Activated B cell treated with CpG ODN at 0.5 μM for 24 hours (primary cell): ENCODE results near the gene CUX1. TPM values are rescaled to one million over a fixed set of nuclear protein-coding genes. Genes with fewer than 3 reads are reported as not detected.
"Not testable (repeated sequence)": the region's sequence is repeated elsewhere in the genome, so short reads cannot be mapped to it uniquely, and the experiment has no call there.

Experiments
- ATAC-seq: fragments of 200-7000 bp; cut with Tn5 transposase; one replicate; pipeline ENCODE4 v1.10.0; 2021; ENCODE audit warnings: low read depth, mild to moderate bottlenecking, moderate library complexity
- CTCF ChIA-PET: fragments of 350-600 bp; sonication (Branson Sonifier 250); formaldehyde crosslinking; loops from one replicate; lab custom pipeline; 2021; ENCODE audit warnings: antibody characterized with exemption; lab: Charles Lee
- POLR2A ChIA-PET: fragments of 350-600 bp; sonication (Branson Sonifier 250); formaldehyde crosslinking; loops from one replicate; lab custom pipeline; 2021; ENCODE audit warnings: antibody characterized with exemption; lab: Charles Lee
- DNase-seq: peaks from one replicate; pipeline ENCODE4 v3.0.0; 2022
- H3K27ac Mint-ChIP-seq: one replicate; pipeline ENCODE4 v1.8.0; 2020; ENCODE audit warnings: mixed read lengths
- H3K27me3 Mint-ChIP-seq: one replicate; pipeline ENCODE4 v1.8.0; 2021; ENCODE audit warnings: mixed read lengths
- H3K36me3 Mint-ChIP-seq: one replicate; pipeline ENCODE4 v1.8.0; 2021; ENCODE audit warnings: low read depth, mixed read lengths
- H3K4me1 Mint-ChIP-seq: one replicate; pipeline ENCODE4 v1.8.0; 2021; ENCODE audit warnings: mixed read lengths
- H3K4me3 Mint-ChIP-seq: one replicate; pipeline ENCODE4 v1.8.0; 2020; ENCODE audit warnings: mild to moderate bottlenecking, mixed read lengths
- H3K9me3 Mint-ChIP-seq: one replicate; pipeline ENCODE4 v1.8.0; 2020; ENCODE audit warnings: mixed read lengths
- CTCF ChIP-seq: fragments of 200-600 bp; IDR thresholded peaks from one replicate; pipeline ENCODE4 v1.8.0; 2022; ENCODE audit warnings: antibody characterized with exemption, mild to moderate bottlenecking
- intact Hi-C: fragments of 100-400 bp; cut with micrococcal nuclease; formaldehyde crosslinking; loops from one replicate; pipeline ENCODE4 v1.15.1; 2024
- total RNA-seq: library from RNA; stranded (reverse); gene quantifications from 2 replicates; pipeline ENCODE4 v1.2.3, GENCODE V29; 2022

Gene CUX1
- total RNA-seq, 1 donor from 2014 or later, result 61.7 TPM

GRCh38 chr7:101984133-101984879 is 166.9 kb downstream of the CUX1 start:
- Mint-ChIP-seq H3K9me3 (peaks cover 2% of the 10 kb centered on the region), H3K4me1 (peaks cover 59% of the 10 kb centered on the region), H3K27ac (no peak overlapping the region), H3K27me3 (no peaks in the 10 kb centered on the region), H3K4me3 (no peak overlapping the region), H3K36me3 (peaks cover 3% of the 10 kb centered on the region)
- intact Hi-C loops, result loop anchor here (10.0 kb wide), 1 partner anchor 140 kb away; no protein-coding TSS in a partner anchor
- CTCF ChIA-PET, result no interaction called here
- DNase-seq (no peak), ATAC-seq (no peak)
- POLR2A ChIA-PET, result no interaction called here
- no peak for TF ChIP-seq CTCF

GRCh38 chr7:101985057-101985902 is 167.9 kb downstream of the CUX1 start:
- H3K27ac Mint-ChIP-seq, result no peak overlapping the region

GRCh38 chr7:101985903-101986734 is 168.7 kb downstream of the CUX1 start:
- Mint-ChIP-seq H3K27ac (no peak overlapping the region), H3K4me1 (peaks cover 74% of the 10 kb centered on the region), H3K4me3 (no peak overlapping the region), H3K27me3 (no peaks in the 10 kb centered on the region), H3K36me3 (peaks cover 3% of the 10 kb centered on the region), H3K9me3 (peaks cover 2% of the 10 kb centered on the region)
- ChIA-PET CTCF (no interaction called here), POLR2A (interaction anchor here (0.7 to 1.3 kb wide), 2 partner anchors 107 to 121 kb away, joined by 3 read pairs; no protein-coding TSS in a partner anchor)
- intact Hi-C loops, result loop anchor here (10.0 kb wide), 1 partner anchor 139 kb away; no protein-coding TSS in a partner anchor
- DNase-seq (no peak), ATAC-seq (no peak)
- no peak for TF ChIP-seq CTCF

More at GRCh38 chr7:101985057-101985902, 167.9 kb downstream of the CUX1 start:
- intact Hi-C loops, result loop anchor here (10.0 kb wide), 1 partner anchor 140 kb away; no protein-coding TSS in a partner anchor
- CTCF ChIA-PET, result no interaction called here
- Mint-ChIP-seq H3K27me3 (no peaks in the 10 kb centered on the region), H3K9me3 (peaks cover 2% of the 10 kb centered on the region), H3K36me3 (peaks cover 3% of the 10 kb centered on the region), H3K4me1 (peaks cover 68% of the 10 kb centered on the region), H3K4me3 (no peak overlapping the region)
- POLR2A ChIA-PET, result no interaction called here
- TF ChIP-seq CTCF, result no peak
- no peak for DNase-seq
- ATAC-seq, result no peak

- H3K9me3 Mint-ChIP-seq, result peaks cover 2% of the 10 kb centered on the region
- TF ChIP-seq CTCF, result no peak
- no peak for ATAC-seq
- H3K36me3 Mint-ChIP-seq, result peaks cover 3% of the 10 kb centered on the region
- H3K4me1 Mint-ChIP-seq, result peaks cover 74% of the 10 kb centered on the region
- no peaks in the 10 kb centered on the region for H3K27me3 Mint-ChIP-seq
- no peak overlapping the region for H3K27ac Mint-ChIP-seq
- CTCF ChIA-PET, result no interaction called here
- intact Hi-C loops, result loop anchor here (10.0 kb wide), 1 partner anchor 137 kb away; no protein-coding TSS in a partner anchor
- DNase-seq, result no peak
- POLR2A ChIA-PET, result interaction anchor here (0.6 kb wide), 2 partner anchors 29 to 33 kb away, joined by 3 to 11 read pairs; no protein-coding TSS in a partner anchor
- H3K4me3 Mint-ChIP-seq, result no peak overlapping the region
Measured at GRCh38 chr7:101987494-101987893, 170.1 kb downstream of the CUX1 start.

GRCh38 chr7:101988060-101988459 is 170.6 kb downstream of the CUX1 start:
- CTCF ChIA-PET, DNase-seq, H3K36me3 Mint-ChIP-seq, H3K27ac Mint-ChIP-seq, H3K9me3 Mint-ChIP-seq, H3K27me3 Mint-ChIP-seq, H3K4me3 Mint-ChIP-seq: not testable (repeated sequence)
- H3K4me1 Mint-ChIP-seq, result peaks cover 71% of the 10 kb centered on the region
- POLR2A ChIA-PET, result interaction anchor here (0.6 kb wide), 2 partner anchors 30 to 33 kb away, joined by 3 to 11 read pairs; no protein-coding TSS in a partner anchor
- intact Hi-C loops, result loop anchor here (10.0 kb wide), 1 partner anchor 137 kb away; no protein-coding TSS in a partner anchor
- peak; percentile 33 for ATAC-seq
